Keratinocyte (primary cell): ENCODE data around the gene SAMM50.

Experiments
- EZH2 ChIP-seq: IDR thresholded peaks from one replicate; pipeline ENCODE4 v1.6.1; 2012; ENCODE audit warnings: inconsistent platforms, mild to moderate bottlenecking, low read length, moderate library complexity
- TF ChIP-seq, protein P1 (sequence below), 3 experiments: IDR thresholded peaks in 1 of 3; conservative IDR thresholded peaks in 1 of 3; optimal IDR thresholded peaks in 1 of 3; 2 replicates in 2 of 3; 3 replicates in 1 of 3; pipeline versions ENCODE3 to v1.5.1; 2011; ENCODE audit warnings: low read length in 3 of 3, mild to moderate bottlenecking in 3 of 3, moderate library complexity in 2 of 3, control low read depth in 1 of 3, inconsistent platforms in 1 of 3; ENCODE audit not compliant: insufficient read depth in 2 of 3; ENCODE audit errors: extremely low read depth in 1 of 3

DNA sequence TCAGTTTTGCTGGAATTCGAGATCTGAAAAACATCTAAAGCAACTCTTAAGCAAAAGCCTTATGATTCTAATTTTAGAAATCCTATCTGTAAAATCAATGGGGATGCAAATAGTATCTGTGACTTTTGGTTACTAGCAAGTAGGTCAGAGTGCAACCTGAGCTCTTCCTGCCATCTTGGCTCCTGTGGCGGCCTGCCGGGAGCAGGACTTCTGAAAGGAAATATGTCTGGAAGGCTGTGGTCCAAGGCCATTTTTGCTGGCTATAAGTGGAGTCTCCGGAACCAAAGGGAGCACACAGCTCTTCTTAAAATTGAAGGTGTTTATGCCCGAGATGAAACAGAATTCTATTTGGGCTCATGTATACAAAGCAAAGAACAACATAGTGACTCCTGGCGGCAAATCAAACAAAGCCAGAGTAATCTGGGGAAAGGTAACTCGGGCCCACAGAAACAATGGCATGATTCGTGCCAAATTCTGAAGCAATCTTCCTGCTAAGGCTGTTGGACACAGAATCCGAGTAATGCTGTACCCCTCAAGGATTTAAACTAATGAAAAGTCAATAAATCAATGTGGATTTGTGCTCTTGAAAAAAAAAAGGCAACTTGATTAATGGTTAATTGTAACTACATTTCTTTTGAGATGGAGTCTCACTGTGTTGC lies 1.7 kb downstream of the SAMM50 start:
- TF ChIP-seq, protein P1, sequence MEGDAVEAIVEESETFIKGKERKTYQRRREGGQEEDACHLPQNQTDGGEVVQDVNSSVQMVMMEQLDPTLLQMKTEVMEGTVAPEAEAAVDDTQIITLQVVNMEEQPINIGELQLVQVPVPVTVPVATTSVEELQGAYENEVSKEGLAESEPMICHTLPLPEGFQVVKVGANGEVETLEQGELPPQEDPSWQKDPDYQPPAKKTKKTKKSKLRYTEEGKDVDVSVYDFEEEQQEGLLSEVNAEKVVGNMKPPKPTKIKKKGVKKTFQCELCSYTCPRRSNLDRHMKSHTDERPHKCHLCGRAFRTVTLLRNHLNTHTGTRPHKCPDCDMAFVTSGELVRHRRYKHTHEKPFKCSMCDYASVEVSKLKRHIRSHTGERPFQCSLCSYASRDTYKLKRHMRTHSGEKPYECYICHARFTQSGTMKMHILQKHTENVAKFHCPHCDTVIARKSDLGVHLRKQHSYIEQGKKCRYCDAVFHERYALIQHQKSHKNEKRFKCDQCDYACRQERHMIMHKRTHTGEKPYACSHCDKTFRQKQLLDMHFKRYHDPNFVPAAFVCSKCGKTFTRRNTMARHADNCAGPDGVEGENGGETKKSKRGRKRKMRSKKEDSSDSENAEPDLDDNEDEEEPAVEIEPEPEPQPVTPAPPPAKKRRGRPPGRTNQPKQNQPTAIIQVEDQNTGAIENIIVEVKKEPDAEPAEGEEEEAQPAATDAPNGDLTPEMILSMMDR (optimal IDR thresholded peaks at IDR 0.05 in 1 of 3, IDR thresholded peaks at IDR 0.05 in 1 of 3, conservative IDR thresholded peaks at IDR 0.05 in 1 of 3; ENCODE audit: extremely low read depth in 1 of 3, insufficient read depth in 2 of 3, low read length in 3 of 3): no peak
- no peak for TF ChIP-seq EZH2
